ENCODE results near the gene GBA2.

Gene GBA2

DNA sequence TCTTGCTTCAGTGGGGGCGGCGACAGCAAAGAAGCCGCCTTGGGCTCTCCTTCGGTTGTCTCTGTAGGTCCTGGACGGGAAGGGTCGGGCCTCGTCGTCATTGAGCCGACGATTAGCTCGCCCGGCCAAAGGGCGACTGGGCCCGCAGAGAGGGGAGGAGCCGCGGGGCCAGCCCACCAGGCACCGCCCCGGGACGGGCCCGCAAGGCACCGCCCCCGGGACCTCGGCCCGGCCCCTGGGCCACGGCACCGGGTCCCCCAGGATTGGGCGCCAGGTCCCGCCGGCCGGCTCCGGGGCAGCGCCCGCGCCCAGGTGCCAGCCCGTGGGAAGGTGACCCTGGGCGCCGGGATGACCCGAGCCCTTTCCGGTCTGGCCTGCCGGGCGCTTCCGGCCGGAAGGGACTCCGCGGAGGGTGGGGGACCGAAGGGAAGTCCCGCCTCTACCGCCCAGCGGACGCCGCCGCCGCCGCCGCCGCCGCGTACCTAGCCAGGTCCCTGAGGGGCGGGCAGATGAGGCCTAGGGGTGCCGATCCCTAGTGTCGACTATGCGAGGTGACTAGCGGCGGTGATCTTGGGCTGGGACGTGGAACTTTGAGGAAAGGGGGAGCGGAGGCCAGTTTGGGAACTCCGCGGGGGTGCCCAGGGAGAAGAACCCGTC lies at the start of gene GBA2, which contains the start of gene RGP1:
Gene GBA2, minus strand, starts transcription at position 371 of the 657 bp plus-strand sequence. CDS start 524 bp downstream, outside the sequence.
Gene RGP1, plus strand, starts transcription at position 430 of the 657 bp plus-strand sequence. CDS start 469 bp downstream, outside the sequence.
- no peak for TF ChIP-seq GATA2 (IDR thresholded peaks at IDR 0.05; ENCODE audit: low read depth, low read length)
- no peak for TF ChIP-seq GATA3 (IDR thresholded peaks at IDR 0.05; ENCODE audit: low read depth, low read length)

DNA sequence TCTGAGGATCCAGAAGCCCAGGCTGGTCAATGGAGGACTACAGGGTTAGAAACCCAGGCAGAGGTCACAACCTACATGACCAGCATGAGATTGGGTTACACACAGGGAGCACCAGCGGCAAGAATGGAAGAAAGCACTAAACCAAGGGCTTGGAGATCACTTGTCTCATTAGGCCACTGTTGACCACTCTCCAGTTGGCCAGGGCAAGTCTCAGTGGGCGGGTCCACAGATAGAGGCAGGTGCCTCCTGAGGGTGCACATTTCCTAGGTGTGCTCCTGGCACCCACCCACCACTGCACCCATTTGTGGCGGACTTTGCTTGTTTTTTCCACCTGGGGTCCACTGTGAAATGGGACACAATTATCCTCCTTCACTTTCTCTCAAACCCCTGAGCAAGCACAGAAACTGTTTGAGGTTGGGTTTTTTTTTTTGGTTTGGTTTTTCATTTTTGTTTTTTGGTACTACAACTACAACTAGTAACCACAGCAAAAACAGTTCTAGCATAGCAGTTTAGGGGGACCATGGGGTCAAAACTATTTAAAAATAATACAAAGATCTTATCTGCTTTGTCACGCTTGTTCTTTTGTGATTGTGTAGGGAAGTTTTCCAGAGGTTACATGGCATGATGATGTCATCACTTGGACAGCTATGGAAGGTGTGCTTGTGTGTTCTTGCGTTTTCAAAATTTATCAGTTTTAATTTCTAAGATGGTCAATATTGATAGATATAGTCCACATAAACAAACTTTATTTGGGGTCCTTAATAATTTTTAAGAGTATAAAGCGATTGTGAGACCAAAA lies 48.5 kb upstream of the GBA2 start:
- TF ChIP-seq GATA2 (IDR thresholded peaks at IDR 0.05; ENCODE audit: low read depth, low read length), result no peak
- no peak for TF ChIP-seq GATA3 (IDR thresholded peaks at IDR 0.05; ENCODE audit: low read depth, low read length)

DNA sequence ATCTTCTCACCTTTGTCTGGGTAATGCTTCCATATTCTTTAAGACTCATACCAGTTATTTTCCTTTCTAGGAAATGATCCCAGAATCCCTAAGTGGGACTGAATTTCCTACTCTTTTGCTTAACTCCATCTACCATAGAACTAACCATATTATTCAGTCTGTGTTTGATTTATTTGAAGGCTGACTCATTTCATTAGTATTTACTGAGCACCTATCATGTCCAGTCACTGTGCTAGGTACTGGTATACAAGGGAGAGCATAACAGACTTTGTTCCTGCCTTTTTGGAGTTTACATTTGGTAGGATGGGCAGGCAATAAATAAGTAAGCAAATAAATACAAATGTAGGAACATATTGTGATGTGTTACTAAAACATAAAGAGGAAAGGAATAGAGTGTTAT lies 46.7 kb upstream of the GBA2 start:
- TF ChIP-seq GATA2 (IDR thresholded peaks at IDR 0.05; ENCODE audit: low read depth, low read length) (no peak), GATA3 (IDR thresholded peaks at IDR 0.05; ENCODE audit: low read depth, low read length) (no peak)

DNA sequence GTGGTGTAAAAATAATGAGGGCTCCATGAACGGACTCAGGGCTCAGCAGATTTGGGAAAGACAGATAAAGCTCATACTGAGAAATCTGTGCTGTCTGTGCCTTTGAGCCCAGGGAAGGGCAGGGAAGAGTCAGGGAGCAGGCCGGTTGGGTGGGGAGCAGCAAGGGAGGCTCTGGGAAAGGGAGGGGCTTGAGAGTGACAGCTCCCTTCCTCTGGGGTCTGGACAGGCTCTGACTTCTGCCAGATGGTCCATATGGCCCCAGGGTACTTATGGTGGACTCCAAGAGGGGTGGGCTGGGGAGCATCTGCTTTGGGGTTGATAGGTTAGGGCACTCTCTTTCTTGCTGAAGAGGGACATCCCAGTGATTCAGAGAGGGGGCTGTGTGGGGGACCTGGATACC lies 44.4 kb upstream of the GBA2 start:
- no peak for TF ChIP-seq GATA2 (IDR thresholded peaks at IDR 0.05; ENCODE audit: low read depth, low read length)
- TF ChIP-seq GATA3 (IDR thresholded peaks at IDR 0.05; ENCODE audit: low read depth, low read length), result no peak

DNA sequence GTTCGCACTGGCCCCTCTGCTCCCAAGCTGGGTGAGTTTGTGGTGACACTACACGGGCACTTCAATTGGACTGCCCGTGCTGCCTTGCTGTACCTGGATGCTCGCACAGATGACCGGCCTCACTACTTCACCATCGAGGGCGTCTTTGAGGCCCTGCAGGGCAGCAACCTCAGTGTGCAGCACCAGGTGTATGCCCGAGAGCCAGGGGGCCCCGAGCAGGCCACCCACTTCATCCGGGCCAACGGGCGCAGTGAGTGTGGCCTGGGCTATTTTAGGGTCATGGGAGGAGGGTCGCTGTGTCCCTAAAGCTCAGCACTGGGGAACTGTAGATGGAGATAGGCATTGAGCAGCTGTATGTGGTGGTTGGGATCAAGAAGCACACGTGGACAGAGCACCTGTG lies 43.8 kb upstream of the GBA2 start:
- no peak for TF ChIP-seq GATA2 (IDR thresholded peaks at IDR 0.05; ENCODE audit: low read depth, low read length)

DNA sequence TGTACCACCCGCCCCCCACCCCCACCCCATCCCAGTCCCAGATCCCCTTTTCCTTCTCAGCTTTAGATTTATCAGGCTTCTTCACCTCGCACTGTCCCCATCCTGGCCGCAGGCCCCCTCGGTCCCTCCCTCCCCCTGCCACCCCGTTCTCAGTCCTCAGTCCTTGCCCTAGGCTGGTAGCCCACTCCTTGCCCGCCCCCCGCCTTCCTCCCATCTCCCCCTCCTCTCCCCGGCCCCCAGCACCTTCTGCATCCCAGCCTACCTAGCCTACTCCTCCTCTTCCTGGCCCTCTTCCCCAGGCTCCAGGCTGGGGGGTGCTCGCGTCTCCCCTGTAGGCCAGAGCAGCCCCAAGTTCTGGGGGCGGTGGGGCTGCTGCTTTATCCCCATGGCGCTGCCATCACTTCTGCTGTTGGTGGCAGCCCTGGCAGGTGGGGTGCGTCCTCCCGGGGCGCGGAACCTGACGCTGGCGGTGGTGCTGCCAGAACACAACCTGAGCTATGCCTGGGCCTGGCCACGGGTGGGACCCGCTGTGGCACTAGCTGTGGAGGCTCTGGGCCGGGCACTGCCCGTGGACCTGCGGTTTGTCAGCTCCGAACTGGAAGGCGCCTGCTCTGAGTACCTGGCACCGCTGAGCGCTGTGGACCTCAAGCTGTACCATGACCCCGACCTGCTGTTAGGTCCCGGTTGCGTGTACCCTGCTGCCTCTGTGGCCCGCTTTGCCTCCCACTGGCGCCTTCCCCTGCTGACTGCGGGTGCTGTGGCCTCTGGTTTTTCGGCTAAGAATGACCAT lies 43.2 kb upstream of the GBA2 start:
- no peak for TF ChIP-seq GATA2 (IDR thresholded peaks at IDR 0.05; ENCODE audit: low read depth, low read length)
- no peak for TF ChIP-seq GATA3 (IDR thresholded peaks at IDR 0.05; ENCODE audit: low read depth, low read length)

DNA sequence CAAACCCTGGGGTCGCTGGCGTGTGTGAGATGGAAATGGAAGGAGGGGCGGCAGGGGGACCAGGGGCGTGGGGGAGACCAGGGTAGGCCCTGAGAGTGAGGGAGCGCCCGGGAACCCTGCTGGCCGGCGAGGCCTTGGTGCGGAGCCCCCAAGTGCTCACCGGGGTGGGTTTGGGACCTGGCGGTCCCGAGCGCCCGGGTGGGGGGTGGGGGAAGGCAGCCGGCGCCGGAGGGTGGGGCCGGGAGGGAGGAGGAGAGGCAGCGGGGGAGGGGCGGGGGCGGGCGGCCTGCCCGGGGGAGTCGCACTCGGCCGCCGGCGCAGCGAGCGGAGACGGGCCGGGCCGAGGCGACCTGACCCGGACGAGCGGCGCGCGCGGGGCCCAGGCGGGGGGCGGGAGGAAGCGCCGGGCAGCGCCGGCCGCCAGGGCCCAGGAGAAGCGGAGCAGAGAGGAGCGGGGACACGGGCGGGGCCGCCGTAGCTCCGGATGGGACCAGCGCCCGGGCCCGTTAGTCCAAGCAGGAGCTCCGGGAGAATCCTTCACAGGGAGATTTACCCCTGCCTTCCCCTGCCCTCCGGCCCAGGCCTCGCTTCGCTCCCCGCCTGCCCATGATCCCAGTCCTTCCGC lies 42.4 kb upstream of the GBA2 start, which contains the start of gene NPR2:
Gene NPR2, plus strand, starts transcription at position 295 of the 625 bp plus-strand sequence. CDS start 818 bp downstream, outside the sequence.
- no peak for TF ChIP-seq GATA2 (IDR thresholded peaks at IDR 0.05; ENCODE audit: low read depth, low read length)
- TF ChIP-seq GATA3 (IDR thresholded peaks at IDR 0.05; ENCODE audit: low read depth, low read length), result no peak

DNA sequence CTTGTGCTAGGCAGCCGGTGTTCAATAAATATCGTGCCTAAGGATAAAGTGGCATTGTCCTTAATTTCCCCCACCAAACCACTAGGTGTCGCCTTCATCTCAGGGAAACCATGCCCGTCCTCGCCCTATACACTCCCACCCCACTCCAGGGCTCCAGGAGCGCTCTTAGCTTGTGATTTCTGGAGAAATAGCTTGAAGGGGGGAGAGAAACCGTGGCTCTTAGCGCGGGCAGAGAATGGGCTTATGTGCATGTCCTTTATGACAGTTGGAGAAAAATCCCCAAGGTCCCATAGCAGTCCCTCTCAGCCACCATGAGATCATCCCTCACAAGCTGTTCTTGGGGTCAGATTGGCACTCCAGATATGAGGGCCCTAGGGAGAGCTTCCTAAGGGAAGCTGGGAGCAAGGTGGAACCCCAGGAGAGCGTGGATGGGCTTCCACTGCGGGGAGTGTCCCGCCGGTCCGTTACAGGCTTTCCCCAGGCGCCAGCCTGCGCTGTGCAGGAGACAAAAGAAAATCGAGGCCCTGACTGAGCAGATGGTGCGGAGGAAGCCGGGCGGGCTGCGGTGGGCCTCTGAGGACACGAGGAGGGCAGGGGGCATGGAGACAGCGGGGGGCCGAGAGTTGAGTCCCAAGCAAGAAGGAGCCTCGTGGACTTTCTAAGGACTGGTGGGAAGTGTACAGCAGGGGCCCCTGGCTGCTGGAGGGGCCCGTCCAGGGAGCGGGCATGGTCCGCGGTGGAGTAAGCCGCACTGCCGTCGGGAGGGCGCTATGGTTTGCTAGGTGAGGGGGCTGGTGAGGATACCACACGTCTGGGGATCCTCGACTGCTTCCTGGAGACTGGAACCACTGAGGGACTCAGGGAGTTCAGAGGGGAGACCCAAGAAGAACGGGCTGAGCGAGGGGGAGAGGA lies 41.6 kb upstream of the GBA2 start:
- TF ChIP-seq GATA3 (IDR thresholded peaks at IDR 0.05; ENCODE audit: low read depth, low read length), result no peak
- peak; percentile 64; the same call in 1 of the 2 replicates for TF ChIP-seq GATA2 (IDR thresholded peaks at IDR 0.05; ENCODE audit: low read depth, low read length)

DNA sequence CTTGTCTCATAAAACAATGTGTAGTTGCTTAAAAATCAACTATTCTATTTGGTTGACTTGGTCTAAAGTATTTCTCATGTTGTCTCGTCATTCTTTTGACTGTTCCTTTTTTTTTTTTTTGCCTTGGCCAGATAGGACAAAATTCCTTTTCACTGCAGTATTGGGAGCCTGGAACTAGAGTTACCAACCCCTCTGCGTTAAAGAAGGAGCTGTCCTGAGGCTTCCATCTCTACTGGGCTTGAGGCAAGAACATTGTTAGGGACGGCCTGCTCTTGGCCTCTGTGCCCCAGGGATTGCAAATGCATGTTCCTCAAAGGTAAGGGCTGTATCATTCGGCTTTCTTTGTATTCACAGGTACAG lies 41.0 kb upstream of the GBA2 start:
- no peak for TF ChIP-seq GATA3 (IDR thresholded peaks at IDR 0.05; ENCODE audit: low read depth, low read length)
- no peak for TF ChIP-seq GATA2 (IDR thresholded peaks at IDR 0.05; ENCODE audit: low read depth, low read length)

DNA sequence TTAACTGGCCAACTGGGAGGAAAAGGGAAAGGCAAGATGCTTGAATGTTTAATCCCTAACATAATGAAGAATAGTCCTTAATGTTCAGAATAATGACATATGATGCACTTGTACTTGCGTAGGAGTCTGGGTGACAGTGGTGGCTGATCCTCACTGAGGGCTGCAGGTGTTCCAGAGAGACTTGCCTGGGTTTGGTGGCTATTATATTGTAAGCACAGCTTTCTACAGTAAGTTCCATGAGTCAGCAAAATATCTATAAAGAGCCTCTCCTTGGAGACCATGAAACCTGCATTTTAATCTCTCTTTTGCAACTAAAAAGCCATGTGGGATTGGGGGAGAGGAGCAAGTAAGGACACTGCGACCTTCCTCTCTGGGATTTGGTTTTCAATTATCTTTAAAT lies 40.5 kb upstream of the GBA2 start:
- TF ChIP-seq GATA2 (IDR thresholded peaks at IDR 0.05; ENCODE audit: low read depth, low read length), result no peak
- no peak for TF ChIP-seq GATA3 (IDR thresholded peaks at IDR 0.05; ENCODE audit: low read depth, low read length)

DNA sequence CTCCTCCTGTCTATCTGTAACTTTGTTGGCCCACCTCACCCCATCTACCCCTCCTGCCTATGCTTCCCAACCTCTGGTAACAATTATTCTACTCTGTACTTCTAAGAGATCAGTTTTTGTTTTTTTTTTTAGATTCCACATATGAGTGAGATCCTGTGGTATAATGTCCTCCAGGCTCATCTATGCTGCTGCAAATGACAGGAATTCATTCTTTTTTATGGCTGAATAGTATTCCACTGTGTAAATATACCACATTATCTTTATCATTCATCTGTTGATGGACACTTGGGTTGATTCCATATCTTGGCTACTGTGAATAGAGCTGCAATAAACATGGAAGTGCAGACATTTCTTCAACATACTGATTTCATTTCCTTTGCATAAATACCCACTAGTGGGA lies 34.4 kb upstream of the GBA2 start:
- TF ChIP-seq GATA3 (IDR thresholded peaks at IDR 0.05; ENCODE audit: low read depth, low read length) (no peak), GATA2 (IDR thresholded peaks at IDR 0.05; ENCODE audit: low read depth, low read length) (no peak)

DNA sequence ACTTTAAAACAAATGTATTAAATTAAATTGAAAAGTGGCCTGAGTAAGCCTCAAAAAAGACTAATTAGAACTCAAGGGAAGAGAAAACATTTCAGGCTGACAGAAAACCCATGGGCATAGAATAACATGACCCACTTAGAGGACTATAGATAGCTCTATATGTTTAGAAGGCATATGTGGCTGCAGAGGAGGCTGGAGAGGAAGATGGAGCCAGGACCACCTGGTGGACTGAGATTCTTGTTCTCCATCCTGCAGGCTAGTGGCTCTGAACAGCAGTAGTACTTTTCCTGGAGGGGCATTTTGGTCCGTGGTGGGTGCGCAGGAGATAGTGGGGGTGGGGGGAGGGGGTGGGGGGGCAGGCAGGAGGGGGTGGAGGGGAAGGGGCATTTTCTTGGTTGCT lies 32.0 kb upstream of the GBA2 start:
- TF ChIP-seq GATA3 (IDR thresholded peaks at IDR 0.05; ENCODE audit: low read depth, low read length) (no peak), GATA2 (IDR thresholded peaks at IDR 0.05; ENCODE audit: low read depth, low read length) (no peak)

DNA sequence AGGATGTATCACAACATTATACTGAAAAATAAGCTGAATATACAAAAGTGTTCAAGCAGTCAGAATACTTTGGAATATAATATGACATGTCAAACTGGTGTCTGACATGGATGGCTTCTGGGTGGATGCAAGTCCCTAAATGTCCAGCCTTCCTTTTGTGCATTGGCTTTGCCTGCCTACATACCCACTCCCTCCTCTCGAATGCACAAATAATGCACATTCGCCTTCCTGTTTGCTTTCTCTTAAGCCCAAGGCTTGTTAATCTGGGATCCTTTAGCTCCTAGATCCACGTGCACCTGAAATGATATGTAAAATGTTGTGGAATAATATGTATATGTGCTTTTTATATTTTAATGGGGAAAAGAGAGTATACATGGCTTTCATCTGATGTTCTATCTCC lies 29.5 kb upstream of the GBA2 start:
- TF ChIP-seq GATA3 (IDR thresholded peaks at IDR 0.05; ENCODE audit: low read depth, low read length) (no peak), GATA2 (IDR thresholded peaks at IDR 0.05; ENCODE audit: low read depth, low read length) (no peak)

Data from SH-SY5Y (cell line).